Measurements from ENCODE around the gene MAP2K6.

- TF ChIP-seq ZNF281 (CRISPR knock-in tag; IDR thresholded peaks at IDR 0.05): no peak
- TF ChIP-seq CTCF (IDR thresholded peaks at IDR 0.05): no peak
- no peak for TF ChIP-seq ESRRA (CRISPR knock-in tag; IDR thresholded peaks at IDR 0.05; ENCODE audit: borderline replicate concordance)
Measured at GRCh38 chr17:69451416-69452394, 37.2 kb downstream of the MAP2K6 start.
